HepG2 (cell line): ENCODE measurements around the gene BMERB1. TPM values are rescaled to one million over a fixed set of nuclear protein-coding genes. Genes with fewer than 3 reads are reported as not detected.

Source experiments
- ATAC-seq: fragments of 200-7000 bp; cut with Tn5 transposase; 3 replicates; pipeline ENCODE4 v1.9.1; 2020; ENCODE audit warnings: mild to moderate bottlenecking, moderate library complexity
- BruUV-seq: library from RNA; stranded (reverse); fragments of 400-500 nt; replicated peaks from 2 replicates; lab custom pipeline; 2021; lab: Mats Ljungman, UMichigan
- CTCF ChIA-PET: fragments of 300-600 bp; formaldehyde crosslinking; extraction: SDS; loops from one replicate; lab custom pipeline; 2021; ENCODE audit warnings: low total read pairs, inconsistent platforms, low intra/inter-chr PET ratio; lab: Yijun Ruan, JAX
- POLR2A ChIA-PET: fragments of 350-600 bp; sonication (Branson Sonifier 250); formaldehyde crosslinking; loops from one replicate; lab custom pipeline; 2020; ENCODE audit warnings: antibody characterized with exemption, inconsistent platforms; lab: Yijun Ruan, JAX
- DNase-seq: peaks from one replicate; pipeline ENCODE4 v3.0.0-alpha.2; 2015; ENCODE audit warnings: low spot score
- FAIRE-seq: peaks from 3 replicates; lab custom pipeline; 2011; peaks lifted over from hg19 to GRCh38; lab: Jason Lieb, UNC
- H2AFZ ChIP-seq: one replicate; pipeline ENCODE4 v1.6.1; 2011; ENCODE audit warnings: low read length, inconsistent platforms
- H3K27ac ChIP-seq: fragments of 300-600 bp; 3 replicates; pipeline ENCODE4 v1.8.0; 2011; ENCODE audit warnings: mixed run types, mild to moderate bottlenecking, mixed read lengths, low read length, inconsistent platforms; ENCODE audit not compliant: insufficient read depth; ENCODE audit errors: extremely low read length
- H3K27me3 ChIP-seq, 2 experiments: fragments of 200-600 bp in 1 of 2; 2 replicates in 1 of 2; 3 replicates in 1 of 2; pipeline versions ENCODE4 v1.6.0 to v1.8.0; 2011; ENCODE audit warnings: low read length in 2 of 2, mild to moderate bottlenecking in 2 of 2, moderate library complexity in 2 of 2, inconsistent platforms in 1 of 2; ENCODE audit not compliant: insufficient read depth in 2 of 2, control insufficient read depth in 1 of 2
- H3K36me3 ChIP-seq, 2 experiments: fragments of 200-600 bp in 1 of 2; replicated peaks in 1 of 2; 2 replicates in 1 of 2; 3 replicates in 1 of 2; pipeline versions ENCODE4 v1.5.1 to v1.8.0; 2011; ENCODE audit warnings: low read length in 2 of 2, inconsistent platforms in 1 of 2; ENCODE audit not compliant: insufficient read depth in 2 of 2, control insufficient read depth in 1 of 2
- H3K4me1 ChIP-seq: 2 replicates; pipeline ENCODE4 v1.5.1; 2012; ENCODE audit warnings: low read length, inconsistent platforms; ENCODE audit not compliant: insufficient read depth
- H3K4me2 ChIP-seq: 2 replicates; pipeline ENCODE4 v1.6.0; 2011; ENCODE audit warnings: low read depth, low read length, inconsistent platforms
- H3K4me3 ChIP-seq, 3 experiments: fragments of 200-600 bp in 1 of 3; sonication (generic), shearing (Covaris generic) in 1 of 3; replicated peaks in 1 of 3; 2 replicates each; pipeline ENCODE4 v1.5.1; 2011 to 2016; ENCODE audit warnings: low read length in 3 of 3, inconsistent platforms in 2 of 3, low read depth in 2 of 3, mild to moderate bottlenecking in 2 of 3, control low read depth in 1 of 3, mixed read lengths in 1 of 3; ENCODE audit not compliant: insufficient read depth in 1 of 3
- H3K79me2 ChIP-seq: one replicate; pipeline ENCODE4 v1.6.1; 2011; ENCODE audit warnings: low read length, inconsistent platforms; ENCODE audit not compliant: insufficient read depth
- H3K9ac ChIP-seq: 2 replicates; pipeline ENCODE4 v1.6.0; 2011; ENCODE audit warnings: mild to moderate bottlenecking, low read depth, low read length, inconsistent platforms; ENCODE audit not compliant: insufficient read depth
- H3K9me3 ChIP-seq: 2 replicates; pipeline ENCODE4 v1.5.1; 2012; ENCODE audit warnings: mild to moderate bottlenecking, low read length
- H4K20me1 ChIP-seq: 2 replicates; pipeline ENCODE4 v1.6.0; 2011; ENCODE audit warnings: inconsistent platforms, mild to moderate bottlenecking, low read length, moderate library complexity; ENCODE audit not compliant: insufficient read depth
- ATF7 ChIP-seq, 2 experiments: fragments of 450-650 bp in 1 of 2; sonication (generic) in 1 of 2; formaldehyde crosslinking in 1 of 2; IDR thresholded peaks; 2 replicates each; pipeline versions ENCODE4 v1.4.0 to v1.6.1; 2016 to 2020; ENCODE audit warnings: antibody characterized with exemption in 1 of 2, mild to moderate bottlenecking in 1 of 2, missing genetic modification reagents in 1 of 2
- FOXM1 ChIP-seq: sonication (generic); formaldehyde crosslinking; IDR thresholded peaks from 2 replicates; pipeline ENCODE4 v1.5.0; 2020; ENCODE audit warnings: missing genetic modification reagents
- HOXA5 ChIP-seq: sonication (generic); formaldehyde crosslinking; IDR thresholded peaks from 2 replicates; pipeline ENCODE4 v1.4.0; 2020; ENCODE audit warnings: missing genetic modification reagents
- KDM3A ChIP-seq: IDR thresholded peaks from 2 replicates; pipeline ENCODE4 v1.6.1; 2018; ENCODE audit warnings: low read depth, missing compliant biosample characterization
- KDM5B ChIP-seq: sonication (generic); formaldehyde crosslinking; IDR thresholded peaks from 2 replicates; pipeline ENCODE4 v1.4.0; 2020; ENCODE audit warnings: missing genetic modification reagents, mild to moderate bottlenecking, borderline replicate concordance
- KLF13 ChIP-seq: sonication (generic); formaldehyde crosslinking; IDR thresholded peaks from 2 replicates; pipeline ENCODE4 v1.4.0; 2020; ENCODE audit warnings: mild to moderate bottlenecking, missing genetic modification reagents
- MTA3 ChIP-seq: sonication (generic); formaldehyde crosslinking; IDR thresholded peaks from 2 replicates; pipeline ENCODE4 v1.4.0; 2020; ENCODE audit warnings: missing genetic modification reagents
- PHF8 ChIP-seq: sonication (generic); formaldehyde crosslinking; IDR thresholded peaks from 2 replicates; pipeline ENCODE4 v1.5.0; 2020; ENCODE audit warnings: missing genetic modification reagents
- POGZ ChIP-seq: sonication (generic); formaldehyde crosslinking; IDR thresholded peaks from 2 replicates; pipeline ENCODE4 v1.4.0; 2020; ENCODE audit warnings: mild to moderate bottlenecking, missing genetic modification reagents
- POLR2A ChIP-seq, 2 experiments: IDR thresholded peaks; 2 replicates each; pipeline ENCODE4 v1.6.1; 2011; ENCODE audit warnings: low read depth in 2 of 2, low read length in 2 of 2, mild to moderate bottlenecking in 1 of 2, moderate library complexity in 1 of 2; ENCODE audit not compliant: insufficient read depth in 1 of 2
- RXRA ChIP-seq: sonication (generic); formaldehyde crosslinking; IDR thresholded peaks from 2 replicates; pipeline ENCODE4 v1.5.1; 2020; ENCODE audit warnings: missing genetic modification reagents
- SMC3 ChIP-seq: IDR thresholded peaks from 2 replicates; pipeline ENCODE4 v1.6.1; 2011; ENCODE audit warnings: low read length, improper control_type of control experiment
- U2AF2 ChIP-seq: fragments of 200-400 bp; formaldehyde crosslinking; IDR thresholded peaks from 2 replicates; pipeline ENCODE4 v1.6.1; 2017; ENCODE audit warnings: low read depth, mild to moderate bottlenecking, low read length
- ZSCAN29 ChIP-seq: sonication (generic); formaldehyde crosslinking; conservative IDR thresholded peaks from 2 replicates; pipeline ENCODE4 v1.4.0; 2020; ENCODE audit warnings: mild to moderate bottlenecking, missing genetic modification reagents
- WGBS: methylation state at CpG from one replicate; pipeline ENCODE4 v1.1.6; 2017; ENCODE audit warnings: low lambda C conversion rate; 5-methylcytosine and 5-hydroxymethylcytosine counted together
- in situ Hi-C: cut with HindIII; loops from 2 replicates; pipeline ENCODE4 v1.10.0; 2017; ENCODE audit warnings: low pct_unique_long_range_greater_than_20kb; ENCODE audit not compliant: extremely low pct_ligation_motif_present
- intact Hi-C: fragments of 100-400 bp; cut with micrococcal nuclease; formaldehyde crosslinking; loops from one replicate; pipeline ENCODE4 v1.10.0; 2022; ENCODE audit not compliant: unreplicated experiment
- polyA plus RNA-seq, 8 experiments: library from polyadenylated mRNA; depleted of rRNA in 3 of 8; stranded (reverse) in 7 of 8; unstranded in 1 of 8; fragments of >200 nt; fragmentation: Illumina TruSeq in 4 of 8; extraction: Trizol in 4 of 8; gene quantifications; 2 replicates each; pipeline versions ENCODE4 v1.2.1 to v1.2.3, GENCODE V29; 2011 to 2016; ENCODE audit warnings: low read depth in 4 of 8, missing spikeins in 1 of 8, mixed read lengths in 1 of 8; ENCODE audit not compliant: insufficient read depth in 1 of 8
- total RNA-seq, 5 experiments: library from RNA; depleted of rRNA; stranded (reverse); fragments of >200 nt; fragmentation: Illumina TruSeq; extraction: Trizol; gene quantifications; 2 replicates each; pipeline ENCODE4 v1.2.3, GENCODE V29; 2016; ENCODE audit warnings: low read depth in 1 of 5
- TF ChIP-seq, protein P1 (sequence below), 2 experiments: sonication (generic) in 1 of 2; formaldehyde crosslinking in 1 of 2; IDR thresholded peaks; 2 replicates each; pipeline versions ENCODE4 v1.5.1 to v1.6.1; 2011 to 2020; ENCODE audit warnings: borderline replicate concordance in 1 of 2, low read depth in 1 of 2, low read length in 1 of 2, mild to moderate bottlenecking in 1 of 2, missing genetic modification reagents in 1 of 2, moderate library complexity in 1 of 2
- TF ChIP-seq, protein P2 (sequence below): IDR thresholded peaks from 2 replicates; pipeline ENCODE4 v1.6.1; 2016; ENCODE audit warnings: missing biosample characterization, missing genetic modification reagents, low read depth
- TF ChIP-seq, protein P3 (sequence below): IDR thresholded peaks from 2 replicates; pipeline ENCODE4 v1.6.1; 2016; ENCODE audit warnings: low read depth, borderline replicate concordance

Gene BMERB1
- total and polyA plus RNA-seq, 2 of the 13 experiments (the other 11 are each of a cell fraction or from before 2014, with no cell fraction given), result 1.4 TPM

GRCh38 chr16:15459791-15460190 is 25.4 kb downstream of the BMERB1 start:
- WGBS, result 37% methylated on average over 1 of the region's 1 CpG
- ATAC-seq, result no peak
- Histone ChIP-seq H3K4me1 (peaks cover 29% of the 10 kb centered on the region), H2AFZ (no peak overlapping the region), H3K79me2 (no peaks in the 10 kb centered on the region), H3K9ac (no peak overlapping the region), H3K9me3 (no peaks in the 10 kb centered on the region), H3K36me3 (no peaks in the 10 kb centered on the region), H3K4me2 (no peak overlapping the region), H3K4me3 (no peak overlapping the region), H3K27me3 (no peaks in the 10 kb centered on the region), H3K27ac (no peak overlapping the region), H4K20me1 (no peaks in the 10 kb centered on the region)
- FAIRE-seq, result no peak
- BruUV-seq, result no TSS peak
- intact Hi-C loops (no loop called here), in situ Hi-C loops (no loop called here)
- CTCF ChIA-PET, result no interaction called here
- POLR2A ChIA-PET, result no interaction called here
- no peak for DNase-seq
- TF ChIP-seq POGZ (CRISPR knock-in tag), result no peak
- no peak for TF ChIP-seq FOXM1
- no peak for TF ChIP-seq ZSCAN29
- TF ChIP-seq KDM3A, result no peak
- TF ChIP-seq RXRA (CRISPR knock-in tag), result no peak
- TF ChIP-seq KDM5B (CRISPR knock-in tag), result no peak
- no peak for TF ChIP-seq KLF13 (CRISPR knock-in tag)
- TF ChIP-seq HOXA5, result no peak
- TF ChIP-seq SMC3, result no peak
- TF ChIP-seq MTA3, result no peak
- TF ChIP-seq, protein P1, sequence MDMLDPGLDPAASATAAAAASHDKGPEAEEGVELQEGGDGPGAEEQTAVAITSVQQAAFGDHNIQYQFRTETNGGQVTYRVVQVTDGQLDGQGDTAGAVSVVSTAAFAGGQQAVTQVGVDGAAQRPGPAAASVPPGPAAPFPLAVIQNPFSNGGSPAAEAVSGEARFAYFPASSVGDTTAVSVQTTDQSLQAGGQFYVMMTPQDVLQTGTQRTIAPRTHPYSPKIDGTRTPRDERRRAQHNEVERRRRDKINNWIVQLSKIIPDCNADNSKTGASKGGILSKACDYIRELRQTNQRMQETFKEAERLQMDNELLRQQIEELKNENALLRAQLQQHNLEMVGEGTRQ (IDR thresholded peaks at IDR 0.05; ENCODE audit: low read depth, low read length), result no peak
- TF ChIP-seq, protein P1 (CRISPR knock-in tag; IDR thresholded peaks at IDR 0.05; ENCODE audit: borderline replicate concordance), result no peak
- TF ChIP-seq, protein P2, sequence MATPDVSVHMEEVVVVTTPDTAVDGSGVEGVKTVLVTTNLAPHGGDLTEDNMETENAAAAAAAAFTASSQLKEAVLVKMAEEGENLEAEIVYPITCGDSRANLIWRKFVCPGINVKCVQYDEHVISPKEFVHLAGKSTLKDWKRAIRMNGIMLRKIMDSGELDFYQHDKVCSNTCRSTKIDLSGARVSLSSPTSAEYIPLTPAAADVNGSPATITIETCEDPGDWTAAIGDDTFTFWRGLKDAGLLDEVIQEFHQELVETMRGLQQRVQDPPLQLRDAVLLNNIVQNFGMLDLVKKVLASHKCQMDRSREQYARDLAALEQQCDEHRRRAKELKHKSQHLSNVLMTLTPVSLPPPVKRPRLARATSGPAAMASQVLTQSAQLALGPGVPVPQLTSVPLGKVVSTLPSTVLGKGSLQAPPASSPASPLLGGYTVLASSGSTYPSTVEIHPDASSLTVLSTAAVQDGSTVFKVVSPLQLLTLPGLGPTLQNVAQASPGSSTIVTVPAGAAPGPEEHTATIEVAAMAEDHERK (CRISPR knock-in tag), result no peak
- TF ChIP-seq ATF7 (IDR thresholded peaks at IDR 0.05), result no peak
- no peak for TF ChIP-seq ATF7 (CRISPR knock-in tag; IDR thresholded peaks at IDR 0.05)
- TF ChIP-seq U2AF2, result no peak
- TF ChIP-seq, protein P3, sequence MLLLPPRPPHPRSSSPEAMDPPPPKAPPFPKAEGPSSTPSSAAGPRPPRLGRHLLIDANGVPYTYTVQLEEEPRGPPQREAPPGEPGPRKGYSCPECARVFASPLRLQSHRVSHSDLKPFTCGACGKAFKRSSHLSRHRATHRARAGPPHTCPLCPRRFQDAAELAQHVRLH (CRISPR knock-in tag), result no peak
- TF ChIP-seq PHF8 (CRISPR knock-in tag), result no peak
- no peak for TF ChIP-seq POLR2A (IDR thresholded peaks at IDR 0.05; ENCODE audit: insufficient read depth in 1 of 2, low read depth in 2 of 2, low read length in 2 of 2)
